Stimulated activated CD4-positive, alpha-beta T cell treated with anti-CD3 and anti-CD28 coated beads, Interleukin-4, amount 100 ng/mL, for 4 hours (primary cell): ENCODE measurements around the gene MTX2.

ENCODE experiments used
- DNase-seq, 2 experiments: peaks; one replicate each; pipeline ENCODE4 v3.0.0-alpha.2; 2020

MTX2 gene

GRCh38 chr2:176383100-176383499 is 113.9 kb downstream of the MTX2 start:
- no peak for DNase-seq

DNA sequence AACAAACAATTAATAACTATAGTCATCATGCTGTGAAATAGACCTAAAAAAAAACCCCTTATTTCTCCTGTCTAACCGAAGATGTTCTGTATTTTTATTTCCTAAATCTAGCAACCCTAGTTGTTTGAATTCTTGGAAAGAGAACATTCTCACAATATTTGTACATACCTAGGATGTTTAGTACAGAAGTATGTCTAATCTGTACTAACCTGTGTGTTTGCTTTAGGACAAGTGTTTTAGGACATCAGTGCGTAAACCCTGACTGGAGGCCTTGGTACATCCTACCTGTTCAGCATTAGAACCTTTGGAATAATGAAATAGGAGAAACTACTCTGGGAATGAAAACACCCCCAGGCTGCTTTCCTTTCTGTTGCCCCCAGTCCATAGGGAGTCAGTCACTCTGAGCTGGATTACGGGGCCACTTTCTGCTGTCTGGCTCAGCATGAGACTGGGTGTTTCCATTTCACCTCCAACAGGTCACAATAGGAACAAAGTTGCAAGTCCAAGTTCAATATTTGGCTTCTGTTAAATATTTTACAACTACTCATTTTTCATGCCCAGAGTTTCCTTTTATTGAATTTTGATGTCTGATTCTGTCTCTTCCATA is 114.7 kb downstream of the MTX2 start:
- DNase-seq = no peak

GRCh38 chr2:176385219-176385759 is 116.0 kb downstream of the MTX2 start:
- no peak for DNase-seq

DNA sequence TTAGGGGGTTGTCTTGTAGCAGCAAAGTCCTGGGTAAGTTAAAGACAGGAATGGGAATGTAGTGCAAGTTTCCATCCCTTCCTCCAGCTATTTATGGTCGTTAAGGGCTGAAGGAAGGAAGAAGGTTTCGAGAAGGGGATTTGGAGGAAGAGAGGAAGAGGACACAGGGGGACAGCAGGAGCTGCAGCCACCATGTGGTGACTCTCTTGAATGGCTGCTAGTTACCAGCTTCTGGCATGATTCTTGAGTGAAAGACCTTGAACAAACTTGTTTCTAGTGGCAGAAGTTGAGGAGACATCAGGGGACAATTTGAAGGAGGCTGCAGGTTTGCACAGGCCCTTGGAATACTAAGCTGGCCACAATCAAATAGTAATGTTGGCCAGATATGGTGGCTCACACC is 116.6 kb downstream of the MTX2 start:
- DNase-seq = no peak
